Measurements from ENCODE around the gene EPB41L4B.

DNA sequence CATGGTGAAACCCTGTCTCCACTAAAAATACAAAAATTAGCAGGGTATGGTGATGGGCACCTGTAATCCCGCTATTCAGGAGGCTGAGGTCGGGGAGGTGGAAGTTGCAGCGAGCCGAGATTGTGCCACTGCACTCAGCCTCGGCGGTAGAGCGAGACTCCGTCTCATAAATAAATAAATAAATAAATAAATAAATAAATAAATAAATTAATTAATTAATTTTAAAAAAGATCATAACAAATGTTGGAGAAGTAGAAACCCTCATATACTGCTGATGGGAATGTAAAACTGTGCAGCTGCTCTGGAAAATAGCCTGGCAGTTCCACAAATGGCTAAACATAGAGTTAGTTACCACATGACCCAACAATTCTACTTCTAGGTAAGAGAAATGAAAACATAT lies 39.3 kb downstream of the EPB41L4B start:
- no peak for TF ChIP-seq ZNF391 (tag by site-specific recombination; IDR thresholded peaks at IDR 0.05; ENCODE audit: borderline replicate concordance, low read depth)
- TF ChIP-seq ZNF335 (tag by site-specific recombination; conservative IDR thresholded peaks at IDR 0.05), result no peak
- TF ChIP-seq, protein P1, sequence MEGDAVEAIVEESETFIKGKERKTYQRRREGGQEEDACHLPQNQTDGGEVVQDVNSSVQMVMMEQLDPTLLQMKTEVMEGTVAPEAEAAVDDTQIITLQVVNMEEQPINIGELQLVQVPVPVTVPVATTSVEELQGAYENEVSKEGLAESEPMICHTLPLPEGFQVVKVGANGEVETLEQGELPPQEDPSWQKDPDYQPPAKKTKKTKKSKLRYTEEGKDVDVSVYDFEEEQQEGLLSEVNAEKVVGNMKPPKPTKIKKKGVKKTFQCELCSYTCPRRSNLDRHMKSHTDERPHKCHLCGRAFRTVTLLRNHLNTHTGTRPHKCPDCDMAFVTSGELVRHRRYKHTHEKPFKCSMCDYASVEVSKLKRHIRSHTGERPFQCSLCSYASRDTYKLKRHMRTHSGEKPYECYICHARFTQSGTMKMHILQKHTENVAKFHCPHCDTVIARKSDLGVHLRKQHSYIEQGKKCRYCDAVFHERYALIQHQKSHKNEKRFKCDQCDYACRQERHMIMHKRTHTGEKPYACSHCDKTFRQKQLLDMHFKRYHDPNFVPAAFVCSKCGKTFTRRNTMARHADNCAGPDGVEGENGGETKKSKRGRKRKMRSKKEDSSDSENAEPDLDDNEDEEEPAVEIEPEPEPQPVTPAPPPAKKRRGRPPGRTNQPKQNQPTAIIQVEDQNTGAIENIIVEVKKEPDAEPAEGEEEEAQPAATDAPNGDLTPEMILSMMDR (tag by site-specific recombination; IDR thresholded peaks at IDR 0.05), result no peak
- no peak for TF ChIP-seq ZNF37A (tag by site-specific recombination; IDR thresholded peaks at IDR 0.05)
- no peak for TF ChIP-seq ZBTB1 (tag by site-specific recombination; IDR thresholded peaks at IDR 0.05)
- no peak for TF ChIP-seq ZBTB20 (tag by site-specific recombination; IDR thresholded peaks at IDR 0.05)
- TF ChIP-seq, protein P2, sequence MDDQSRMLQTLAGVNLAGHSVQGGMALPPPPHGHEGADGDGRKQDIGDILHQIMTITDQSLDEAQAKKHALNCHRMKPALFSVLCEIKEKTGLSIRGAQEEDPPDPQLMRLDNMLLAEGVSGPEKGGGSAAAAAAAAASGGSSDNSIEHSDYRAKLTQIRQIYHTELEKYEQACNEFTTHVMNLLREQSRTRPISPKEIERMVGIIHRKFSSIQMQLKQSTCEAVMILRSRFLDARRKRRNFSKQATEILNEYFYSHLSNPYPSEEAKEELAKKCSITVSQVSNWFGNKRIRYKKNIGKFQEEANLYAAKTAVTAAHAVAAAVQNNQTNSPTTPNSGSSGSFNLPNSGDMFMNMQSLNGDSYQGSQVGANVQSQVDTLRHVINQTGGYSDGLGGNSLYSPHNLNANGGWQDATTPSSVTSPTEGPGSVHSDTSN (CRISPR knock-in tag; IDR thresholded peaks at IDR 0.05), result no peak
- TF ChIP-seq, protein P3, sequence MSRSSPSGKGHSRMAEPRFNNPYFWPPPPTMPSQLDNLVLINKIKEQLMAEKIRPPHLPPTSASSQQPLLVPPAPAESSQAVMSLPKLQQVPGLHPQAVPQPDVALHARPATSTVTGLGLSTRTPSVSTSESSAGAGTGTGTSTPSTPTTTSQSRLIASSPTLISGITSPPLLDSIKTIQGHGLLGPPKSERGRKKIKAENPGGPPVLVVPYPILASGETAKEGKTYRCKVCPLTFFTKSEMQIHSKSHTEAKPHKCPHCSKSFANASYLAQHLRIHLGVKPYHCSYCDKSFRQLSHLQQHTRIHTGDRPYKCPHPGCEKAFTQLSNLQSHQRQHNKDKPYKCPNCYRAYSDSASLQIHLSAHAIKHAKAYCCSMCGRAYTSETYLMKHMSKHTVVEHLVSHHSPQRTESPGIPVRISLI (tag by site-specific recombination; IDR thresholded peaks at IDR 0.05), result no peak
- TF ChIP-seq SP2 (tag by site-specific recombination; IDR thresholded peaks at IDR 0.05), result no peak
- TF ChIP-seq, protein P4, sequence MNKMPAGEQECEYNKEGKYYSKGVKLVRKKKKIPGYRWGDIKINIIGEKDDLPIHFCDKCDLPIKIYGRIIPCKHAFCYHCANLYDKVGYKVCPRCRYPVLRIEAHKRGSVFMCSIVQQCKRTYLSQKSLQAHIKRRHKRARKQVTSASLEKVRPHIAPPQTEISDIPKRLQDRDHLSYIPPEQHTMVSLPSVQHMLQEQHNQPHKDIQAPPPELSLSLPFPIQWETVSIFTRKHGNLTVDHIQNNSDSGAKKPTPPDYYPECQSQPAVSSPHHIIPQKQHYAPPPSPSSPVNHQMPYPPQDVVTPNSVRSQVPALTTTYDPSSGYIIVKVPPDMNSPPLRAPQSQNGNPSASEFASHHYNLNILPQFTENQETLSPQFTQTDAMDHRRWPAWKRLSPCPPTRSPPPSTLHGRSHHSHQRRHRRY (tag by site-specific recombination; IDR thresholded peaks at IDR 0.05), result no peak
- TF ChIP-seq YY1 (tag by site-specific recombination; IDR thresholded peaks at IDR 0.05), result no peak
- TF ChIP-seq ZNF274 (IDR thresholded peaks at IDR 0.05; ENCODE audit: low read length), result no peak
- TF ChIP-seq ZNF274 (tag by site-specific recombination; IDR thresholded peaks at IDR 0.05; ENCODE audit: borderline replicate concordance), result no peak

Data from HEK293 (cell line).